Upper lobe of left lung (tissue), 6 donors: Measurements from ENCODE around the gene SGPL1. TPM values are rescaled to one million over a fixed set of nuclear protein-coding genes. Genes with fewer than 3 reads are reported as not detected.

ENCODE experiments used
- ATAC-seq, 2 donors: fragments of 200-7000 bp; cut with Tn5 transposase; one replicate each; pipeline ENCODE4 v1.9.1; 2022; ENCODE audit warnings: mild to moderate bottlenecking in 2 of 2, moderate library complexity in 2 of 2; ENCODE audit not compliant: low FRiP score in 2 of 2
- DNase-seq, 2 donors: peaks; one replicate each; pipeline ENCODE4 v3.0.0-alpha.2; 2019 to 2020
- H3K27ac ChIP-seq, 4 donors: fragments of 200-600 bp; sonication (generic); one replicate each; pipeline ENCODE4 v1.5.1; 2016 to 2019
- H3K27me3 ChIP-seq, 4 donors: fragments of 200-600 bp; sonication (generic); one replicate each; pipeline ENCODE4 v1.5.1; 2017 to 2019
- H3K36me3 ChIP-seq, 4 donors: fragments of 200-600 bp; sonication (generic); one replicate each; pipeline ENCODE4 v1.5.1; 2016 to 2019
- H3K4me1 ChIP-seq, 4 donors: fragments of 200-600 bp; sonication (generic); one replicate each; pipeline ENCODE4 v1.5.1; 2018 to 2019
- H3K4me3 ChIP-seq, 4 donors: fragments of 200-600 bp; sonication (generic); one replicate each; pipeline ENCODE4 v1.5.1; 2017 to 2019; ENCODE audit warnings: mild to moderate bottlenecking in 2 of 4, moderate library complexity in 1 of 4
- H3K9me3 ChIP-seq, 4 donors: fragments of 200-600 bp; sonication (generic); one replicate each; pipeline ENCODE4 v1.5.1; 2018 to 2019
- CTCF ChIP-seq, 6 experiments: fragments of 450-650 bp in 4 of 6; fragments of 200-600 bp in 2 of 6; sonication (generic) in 2 of 6; IDR thresholded peaks; one replicate each; pipeline ENCODE4 v1.5.1; 2016 to 2019; ENCODE audit warnings: antibody characterized with exemption in 6 of 6
- EP300 ChIP-seq, 4 donors: sonication (generic); formaldehyde crosslinking; IDR thresholded peaks; one replicate each; pipeline ENCODE4 v1.5.1; 2017; ENCODE audit warnings: antibody characterized with exemption in 4 of 4, control low read depth in 2 of 4
- POLR2A ChIP-seq, 4 donors: fragments of 450-650 bp; IDR thresholded peaks; one replicate each; pipeline ENCODE4 v1.5.1; 2016 to 2017; ENCODE audit warnings: antibody characterized with exemption in 4 of 4, mild to moderate bottlenecking in 2 of 4
- POLR2AphosphoS5 ChIP-seq, 2 donors: sonication (generic); formaldehyde crosslinking; IDR thresholded peaks; one replicate each; pipeline ENCODE4 v1.5.1; 2017; ENCODE audit warnings: antibody characterized with exemption in 2 of 2
- WGBS, 2 donors: methylation state at CpG; one replicate each; pipeline ENCODE4 v1.1.5; 2017 to 2018; 5-methylcytosine and 5-hydroxymethylcytosine counted together
- total RNA-seq, 6 donors: library from RNA; depleted of rRNA in 4 of 6; stranded (reverse); fragments of >200 nt in 4 of 6; gene quantifications; one replicate each; pipeline versions ENCODE4 v1.1.0 to v1.2.1, GENCODE V29; 2016 to 2021
- donor health status: DM: no; HTN: no; CAD: no; lungs with moderate emphysema.
- donor health status: DM: no; HTN: yes; CAD: no; lungs with severe emphysema.

Gene SGPL1
- total RNA-seq, 6 donors from 2014 or later: 18.4 to 43.8 (median 30.4) TPM

GRCh38 chr10:70805619-70806215, 10.0 kb upstream of the SGPL1 start:
- H3K4me3 ChIP-seq: no peak overlapping the region
- no peaks in the 10 kb centered on the region for H3K36me3 ChIP-seq
- DNase-seq (no peak), ATAC-seq (no peak)
- no peaks in the 10 kb centered on the region for H3K27me3 ChIP-seq
- no peaks in the 10 kb centered on the region for H3K9me3 ChIP-seq
- no peak overlapping the region for H3K27ac ChIP-seq
- no peaks in the 10 kb centered on the region for H3K4me1 ChIP-seq
- TF ChIP-seq POLR2AphosphoS5 (IDR thresholded peaks at IDR 0.05) (no peak), POLR2A (IDR thresholded peaks at IDR 0.05) (no peak), CTCF (IDR thresholded peaks at IDR 0.05) (no peak), EP300 (IDR thresholded peaks at IDR 0.05) (no peak)
- 90 to 97% methylated on average over 2 to 3 of the region's 3 CpGs for WGBS, 2 donors

DNA sequence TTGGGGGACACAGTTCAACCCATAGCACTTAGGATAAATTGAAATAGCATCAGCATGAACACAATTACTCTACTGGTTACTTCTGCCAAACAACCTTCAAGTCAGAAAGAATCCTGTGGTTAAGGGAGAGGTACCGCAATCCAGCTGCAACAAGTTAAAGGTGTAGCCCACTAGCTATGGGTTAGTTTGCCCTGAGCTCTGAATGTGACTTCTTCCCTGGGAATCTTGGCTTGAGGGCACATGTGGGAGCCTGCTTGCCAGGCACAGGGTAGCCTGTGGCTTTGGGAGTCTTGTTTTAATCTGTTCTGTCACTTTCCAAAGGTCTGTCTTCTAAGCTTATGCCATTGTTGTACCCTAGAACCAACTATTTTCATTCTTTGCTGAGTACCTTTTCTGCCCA, 8.9 kb upstream of the SGPL1 start:
- H3K4me3 ChIP-seq: no peak overlapping the region
- no peaks in the 10 kb centered on the region for H3K36me3 ChIP-seq
- DNase-seq: no peak
- WGBS, 2 donors: 96 to 100% methylated on average over 1 of the region's 1 CpG
- no peaks in the 10 kb centered on the region for H3K4me1 ChIP-seq
- no peak for ATAC-seq
- no peaks in the 10 kb centered on the region for H3K9me3 ChIP-seq
- no peaks in the 10 kb centered on the region for H3K27me3 ChIP-seq
- TF ChIP-seq POLR2AphosphoS5 (IDR thresholded peaks at IDR 0.05) (no peak), CTCF (IDR thresholded peaks at IDR 0.05) (no peak), EP300 (IDR thresholded peaks at IDR 0.05) (no peak), POLR2A (IDR thresholded peaks at IDR 0.05) (no peak)
- no peak overlapping the region for H3K27ac ChIP-seq

DNA sequence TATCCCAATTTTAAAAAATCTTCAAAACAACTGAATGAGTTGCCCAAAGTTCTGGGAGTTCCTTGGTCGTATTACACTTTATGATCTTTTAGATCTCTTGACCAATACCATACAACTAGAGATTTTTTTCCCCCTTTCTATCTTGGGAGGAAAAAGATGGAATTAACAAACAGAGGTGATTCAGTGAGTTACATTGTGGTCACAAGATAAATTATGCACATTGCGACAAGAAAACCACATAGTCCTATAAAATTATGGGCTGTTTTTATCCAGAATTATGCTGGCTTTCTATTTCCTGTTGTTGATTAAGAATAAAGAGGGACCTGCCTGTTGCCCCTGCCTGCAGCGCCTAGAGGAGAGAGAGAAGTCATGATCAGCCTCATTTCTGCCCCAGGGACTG, 8.2 kb upstream of the SGPL1 start:
- Histone ChIP-seq H3K4me1 (no peaks in the 10 kb centered on the region), H3K36me3 (no peaks in the 10 kb centered on the region), H3K9me3 (no peaks in the 10 kb centered on the region), H3K27ac (no peak overlapping the region), H3K27me3 (no peaks in the 10 kb centered on the region), H3K4me3 (no peak overlapping the region)
- no peak for TF ChIP-seq POLR2A (IDR thresholded peaks at IDR 0.05)
- no peak for TF ChIP-seq CTCF (IDR thresholded peaks at IDR 0.05)
- no peak for TF ChIP-seq EP300 (IDR thresholded peaks at IDR 0.05)
- TF ChIP-seq POLR2AphosphoS5 (IDR thresholded peaks at IDR 0.05): no peak
- 55 to 73% methylated on average over 3 of the region's 3 CpGs for WGBS, 2 donors
- DNase-seq (no peak), ATAC-seq (no peak)

- WGBS, 2 donors: 77 to 82% methylated on average over 5 to 6 of the region's 6 CpGs
- Histone ChIP-seq H3K27me3 (no peaks in the 10 kb centered on the region), H3K36me3 (no peaks in the 10 kb centered on the region), H3K4me3 (no peak overlapping the region), H3K27ac (no peak overlapping the region), H3K9me3 (no peaks in the 10 kb centered on the region), H3K4me1 (no peaks in the 10 kb centered on the region)
- DNase-seq (no peak), ATAC-seq (no peak)
- TF ChIP-seq CTCF (IDR thresholded peaks at IDR 0.05) (no peak), POLR2AphosphoS5 (IDR thresholded peaks at IDR 0.05) (no peak), POLR2A (IDR thresholded peaks at IDR 0.05) (no peak), EP300 (IDR thresholded peaks at IDR 0.05) (no peak)
Observed at GRCh38 chr10:70809011-70809611, 6.6 kb upstream of the SGPL1 start.

GRCh38 chr10:70809726-70810125, 6.0 kb upstream of the SGPL1 start:
- Histone ChIP-seq H3K4me1 (no peaks in the 10 kb centered on the region), H3K36me3 (no peaks in the 10 kb centered on the region), H3K27me3 (no peaks in the 10 kb centered on the region), H3K4me3 (no peak overlapping the region), H3K9me3 (no peaks in the 10 kb centered on the region), H3K27ac (no peak overlapping the region)
- DNase-seq (no peak), ATAC-seq (no peak)
- TF ChIP-seq POLR2A (IDR thresholded peaks at IDR 0.05) (no peak), POLR2AphosphoS5 (IDR thresholded peaks at IDR 0.05) (no peak), EP300 (IDR thresholded peaks at IDR 0.05) (no peak), CTCF (IDR thresholded peaks at IDR 0.05) (no peak)
- WGBS, 2 donors: 83% methylated on average over 2 of the region's 2 CpGs
